GM12891 (cell line): ENCODE results near the gene SIVA1.

Experiments
- DNase-seq: peaks from one replicate; pipeline ENCODE4 v3.0.0; 2011; ENCODE audit warnings: low spot score; ENCODE audit not compliant: insufficient read length
- FAIRE-seq: peaks from 2 replicates; lab custom pipeline; 2011; peaks lifted over from hg19 to GRCh38; lab: Jason Lieb, UNC
- PAX5 ChIP-seq: IDR thresholded peaks from 2 replicates; pipeline ENCODE4 v1.6.1; 2011; ENCODE audit warnings: low read length, moderate library complexity, mild to moderate bottlenecking; ENCODE audit not compliant: insufficient read depth, severe bottlenecking
- POLR2A ChIP-seq: IDR thresholded peaks from 2 replicates; pipeline ENCODE4 v1.6.1; 2011; ENCODE audit warnings: low read depth, low read length, control low read depth
- POLR2AphosphoS5 ChIP-seq: IDR thresholded peaks from 2 replicates; pipeline ENCODE4 v1.6.1; 2011; ENCODE audit warnings: low read depth, low read length, control low read depth
- POU2F2 ChIP-seq: IDR thresholded peaks from 2 replicates; pipeline ENCODE4 v1.6.1; 2011; ENCODE audit warnings: low read depth, mild to moderate bottlenecking, control low read depth, low read length, moderate library complexity
- SPI1 ChIP-seq: IDR thresholded peaks from 2 replicates; pipeline ENCODE4 v1.6.1; 2011; ENCODE audit warnings: low read depth, low read length, control low read depth
- TAF1 ChIP-seq: IDR thresholded peaks from 2 replicates; pipeline ENCODE4 v1.6.1; 2011; ENCODE audit warnings: low read depth, low read length, control low read depth

The SIVA1 gene

DNA sequence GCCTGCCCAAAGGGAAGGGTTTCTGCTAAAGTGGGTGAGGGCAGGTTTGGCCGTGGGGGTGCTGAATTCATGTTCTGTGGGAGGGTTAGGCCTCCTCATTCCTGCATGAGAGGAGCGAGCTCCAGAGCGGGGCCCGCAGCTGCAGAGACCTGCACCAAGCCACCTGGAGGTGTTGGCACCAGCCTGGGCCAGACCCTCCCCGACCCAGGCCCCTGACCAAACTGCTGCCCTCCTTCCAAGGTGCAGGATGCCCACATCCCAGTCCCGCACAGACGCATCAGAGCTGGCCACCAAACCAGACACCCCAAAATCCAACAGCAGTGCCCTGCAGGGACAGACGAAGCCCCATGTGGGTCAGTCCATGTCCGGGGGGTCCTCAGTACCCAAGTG is 18.4 kb upstream of the SIVA1 start:
- DNase-seq, result no peak
- FAIRE-seq, result no peak
- TF ChIP-seq PAX5 (no peak), POLR2A (no peak), TAF1 (no peak), SPI1 (no peak), POU2F2 (no peak), POLR2AphosphoS5 (no peak)

DNA sequence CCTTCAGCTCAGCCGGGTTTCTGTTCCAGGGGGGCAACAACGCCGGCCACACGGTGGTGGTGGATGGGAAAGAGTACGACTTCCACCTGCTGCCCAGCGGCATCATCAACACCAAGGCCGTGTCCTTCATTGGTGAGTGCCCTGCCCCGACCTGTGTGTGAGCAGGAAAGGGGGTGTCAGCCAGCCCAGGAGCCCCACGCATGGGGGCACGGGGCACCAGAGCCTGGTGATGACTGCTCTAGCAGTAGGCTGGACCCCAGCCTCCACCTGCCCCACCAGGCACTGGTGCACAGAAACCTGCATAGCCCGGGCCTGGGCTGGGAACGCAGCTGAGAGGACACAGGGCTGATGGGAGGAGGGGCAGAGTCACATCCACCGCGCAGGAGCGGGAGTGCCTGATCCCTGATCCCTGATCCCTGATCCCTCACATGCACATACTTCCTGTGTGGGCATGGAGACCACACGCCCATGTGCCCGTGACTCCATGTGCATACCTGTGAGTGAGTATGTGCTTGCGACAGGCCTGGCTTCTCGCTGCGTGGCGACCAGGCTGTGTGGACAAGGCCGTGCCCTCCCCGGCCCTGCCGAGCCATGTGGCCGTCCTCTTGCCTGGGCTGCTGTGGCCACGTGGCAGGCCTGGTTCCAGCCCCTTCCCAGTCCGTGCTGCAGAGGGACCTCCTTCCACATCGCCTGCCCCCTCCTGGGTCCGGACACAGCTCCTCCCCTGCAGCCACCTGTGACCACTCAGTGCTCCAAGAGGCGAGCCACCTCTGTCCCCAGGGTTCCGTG is 17.8 kb upstream of the SIVA1 start:
- DNase-seq, result no peak
- FAIRE-seq, result no peak
- no peak for TF ChIP-seq PAX5
- TF ChIP-seq POLR2A, result no peak
- no peak for TF ChIP-seq POLR2AphosphoS5
- TF ChIP-seq TAF1, result no peak
- no peak for TF ChIP-seq POU2F2
- no peak for TF ChIP-seq SPI1

GRCh38 chr14:104735830-104736642 is 16.9 kb upstream of the SIVA1 start:
- FAIRE-seq (no peak), DNase-seq (no peak)
- TF ChIP-seq POLR2AphosphoS5, result no peak
- no peak for TF ChIP-seq POU2F2
- TF ChIP-seq POLR2A, result no peak
- no peak for TF ChIP-seq TAF1
- no peak for TF ChIP-seq SPI1
- TF ChIP-seq PAX5, result no peak

- no peak for DNase-seq
- FAIRE-seq, result no peak
- TF ChIP-seq TAF1, result no peak
- no peak for TF ChIP-seq POU2F2
- TF ChIP-seq PAX5, result no peak
- TF ChIP-seq POLR2A, result no peak
- no peak for TF ChIP-seq SPI1
- no peak for TF ChIP-seq POLR2AphosphoS5
These were observed 14.4 kb upstream of the SIVA1 start for GRCh38 chr14:104738375-104739019.

- DNase-seq, result no peak
- no peak for TF ChIP-seq PAX5
- TF ChIP-seq POU2F2, result no peak
- TF ChIP-seq POLR2A, result no peak
- TF ChIP-seq TAF1, result no peak
- TF ChIP-seq POLR2AphosphoS5, result no peak
- TF ChIP-seq SPI1, result no peak
- no peak for FAIRE-seq
These were observed 13.9 kb upstream of the SIVA1 start for GRCh38 chr14:104739026-104739425.

- FAIRE-seq, result no peak
- DNase-seq, result no peak
- TF ChIP-seq POLR2A (no peak), SPI1 (no peak), PAX5 (no peak), POLR2AphosphoS5 (no peak), TAF1 (no peak), POU2F2 (no peak)
These were observed 13.1 kb upstream of the SIVA1 start for GRCh38 chr14:104739546-104740516.

DNA sequence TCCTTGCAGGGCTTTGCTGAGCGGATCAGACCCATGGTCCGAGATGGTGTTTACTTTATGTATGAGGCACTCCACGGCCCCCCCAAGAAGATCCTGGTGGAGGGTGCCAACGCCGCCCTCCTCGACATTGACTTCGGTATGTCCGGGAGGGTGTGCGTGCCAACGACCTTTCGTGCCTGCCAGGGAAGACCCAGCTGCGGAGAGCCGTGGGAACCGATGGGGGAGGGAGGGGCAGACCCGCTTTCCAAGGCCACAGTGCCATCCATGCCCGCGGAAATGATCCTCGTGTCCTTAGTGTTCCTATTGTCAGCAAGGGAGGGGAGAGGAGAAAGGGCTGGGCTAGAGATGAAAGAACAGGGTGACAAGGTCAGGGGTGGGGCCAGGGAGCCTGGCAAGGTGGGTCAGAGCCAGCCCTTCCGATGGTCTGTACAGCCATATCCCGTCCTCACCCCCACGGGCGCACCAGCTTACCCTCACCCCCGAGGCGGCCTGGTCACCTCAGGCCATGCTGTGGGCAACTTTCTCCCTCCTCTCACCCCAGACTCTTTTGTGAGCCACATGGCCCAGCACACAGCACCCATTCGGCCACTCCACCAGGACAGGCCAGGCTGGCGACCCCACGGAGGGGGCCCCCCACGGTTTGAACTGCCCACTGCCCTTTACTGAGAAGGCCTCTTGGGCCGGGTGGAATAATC is 11.7 kb upstream of the SIVA1 start:
- FAIRE-seq (no peak), DNase-seq (no peak)

DNA sequence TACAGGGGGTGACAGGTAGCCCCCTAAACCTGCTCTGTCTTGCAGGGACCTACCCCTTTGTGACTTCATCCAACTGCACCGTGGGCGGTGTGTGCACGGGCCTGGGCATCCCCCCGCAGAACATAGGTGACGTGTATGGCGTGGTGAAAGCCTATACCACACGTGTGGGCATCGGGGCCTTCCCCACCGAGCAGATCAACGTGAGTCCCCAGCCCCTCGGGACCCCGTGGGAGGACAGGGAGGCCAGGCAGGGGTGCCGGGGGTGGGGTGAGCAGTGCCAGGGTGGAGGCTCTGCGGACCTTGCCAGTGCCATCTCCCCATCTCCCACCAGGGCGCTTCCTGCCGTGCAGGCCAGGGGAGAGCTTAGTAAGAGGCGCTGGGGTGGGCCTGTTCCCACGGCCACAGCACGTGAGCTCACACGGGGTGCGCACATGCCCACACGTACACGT is 11.1 kb upstream of the SIVA1 start:
- no peak for TF ChIP-seq PAX5
- TF ChIP-seq POLR2A, result no peak
- TF ChIP-seq TAF1, result no peak
- no peak for TF ChIP-seq POU2F2
- no peak for TF ChIP-seq SPI1
- no peak for TF ChIP-seq POLR2AphosphoS5
- no peak for FAIRE-seq
- no peak for DNase-seq

More for the DNA sequence above, 11.7 kb upstream of the SIVA1 start:
- TF ChIP-seq POLR2AphosphoS5 (no peak), POLR2A (no peak), TAF1 (no peak), POU2F2 (no peak), SPI1 (no peak)
